IPS DF 6.9 (cell line): Measurements from ENCODE around the gene CPT1B.

ENCODE experiments used
- DNase-seq: peaks from one replicate; pipeline ENCODE4 v3.0.0-alpha.2; 2013; ENCODE audit warnings: low read depth, low spot score
- H3K27ac ChIP-seq: one replicate; pipeline ENCODE4 v1.5.1; 2013; ENCODE audit warnings: low read length, control low read depth
- H3K27me3 ChIP-seq: 2 replicates; pipeline ENCODE4 v1.6.1; 2013; ENCODE audit warnings: mild to moderate bottlenecking, low read length; ENCODE audit not compliant: control insufficient read depth, insufficient read depth
- H3K36me3 ChIP-seq: 2 replicates; pipeline ENCODE4 v1.6.1; 2013; ENCODE audit warnings: low read length; ENCODE audit not compliant: control insufficient read depth, insufficient read depth
- H3K4me1 ChIP-seq: 2 replicates; pipeline ENCODE4 v1.6.1; 2013; ENCODE audit warnings: low read length; ENCODE audit not compliant: control insufficient read depth, insufficient read depth
- H3K4me3 ChIP-seq: 2 replicates; pipeline ENCODE4 v1.5.1; 2013; ENCODE audit warnings: mild to moderate bottlenecking, low read length
- H3K9me3 ChIP-seq: 2 replicates; pipeline ENCODE4 v1.6.1; 2013; ENCODE audit warnings: low read length, inconsistent platforms; ENCODE audit not compliant: control insufficient read depth, insufficient read depth
- WGBS: extraction: QIAGEN DNeasy Blood & Tissue Kit; methylation state at CpG from one replicate; pipeline ENCODE4 v1.1.7; 2013; ENCODE audit warnings: mixed read lengths, missing lambda C conversion rate; ENCODE audit not compliant: insufficient read length, insufficient coverage; 5-methylcytosine and 5-hydroxymethylcytosine counted together

Gene CPT1B

DNA sequence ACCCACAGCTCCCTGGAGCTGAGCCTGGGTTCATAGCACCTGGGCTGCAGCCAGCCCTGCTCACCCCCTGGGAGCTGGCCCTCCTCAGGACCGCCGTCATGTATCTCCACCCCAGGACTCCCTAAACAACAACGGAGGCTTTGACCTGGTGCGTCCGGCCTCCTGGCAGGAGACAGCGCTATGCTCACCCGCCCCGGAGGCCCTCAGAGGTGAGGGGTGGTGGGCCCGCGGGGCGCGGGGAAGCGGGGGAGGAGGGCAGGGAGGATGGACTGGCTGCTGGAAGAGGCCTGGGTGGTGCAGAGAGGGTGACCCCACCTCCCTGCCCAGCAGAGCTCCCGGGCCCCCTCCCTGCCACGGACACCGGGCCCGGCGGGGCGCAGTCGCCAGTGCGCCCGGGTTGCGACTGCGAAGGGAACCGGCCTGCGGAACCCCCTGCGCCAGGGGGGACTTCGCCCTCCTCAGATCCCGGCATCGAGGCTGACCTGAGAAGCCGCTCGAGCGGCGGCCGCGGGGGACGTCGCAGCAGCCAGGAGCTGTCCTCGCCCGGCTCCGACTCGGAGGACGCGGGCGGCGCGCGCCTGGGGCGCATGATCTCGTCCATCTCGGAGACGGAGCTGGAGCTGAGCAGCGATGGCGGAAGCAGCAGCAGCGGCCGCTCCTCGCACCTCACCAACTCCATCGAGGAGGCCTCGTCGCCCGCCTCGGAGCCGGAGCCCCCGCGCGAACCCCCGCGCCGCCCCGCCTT, 25.5 kb upstream of the CPT1B start:
- DNase-seq = no peak
- Histone ChIP-seq H3K4me3 (no peak overlapping the region), H3K27ac (no peak overlapping the region), H3K27me3 (peaks cover 9% of the 10 kb centered on the region; the same call in 1 of the 2 replicates), H3K4me1 (0 out of 2 replicates have a peak, but pooled peaks cover 4% of the 10 kb centered on the region), H3K36me3 (no peaks in the 10 kb centered on the region), H3K9me3 (no peaks in the 10 kb centered on the region)
- no CpG with 5 or more reads among the region's 70 CpGs for WGBS

GRCh38 chr22:50602338-50602700, 24.1 kb upstream of the CPT1B start:
- peaks cover 9% of the 10 kb centered on the region; the same call in 1 of the 2 replicates for H3K27me3 ChIP-seq

DNA sequence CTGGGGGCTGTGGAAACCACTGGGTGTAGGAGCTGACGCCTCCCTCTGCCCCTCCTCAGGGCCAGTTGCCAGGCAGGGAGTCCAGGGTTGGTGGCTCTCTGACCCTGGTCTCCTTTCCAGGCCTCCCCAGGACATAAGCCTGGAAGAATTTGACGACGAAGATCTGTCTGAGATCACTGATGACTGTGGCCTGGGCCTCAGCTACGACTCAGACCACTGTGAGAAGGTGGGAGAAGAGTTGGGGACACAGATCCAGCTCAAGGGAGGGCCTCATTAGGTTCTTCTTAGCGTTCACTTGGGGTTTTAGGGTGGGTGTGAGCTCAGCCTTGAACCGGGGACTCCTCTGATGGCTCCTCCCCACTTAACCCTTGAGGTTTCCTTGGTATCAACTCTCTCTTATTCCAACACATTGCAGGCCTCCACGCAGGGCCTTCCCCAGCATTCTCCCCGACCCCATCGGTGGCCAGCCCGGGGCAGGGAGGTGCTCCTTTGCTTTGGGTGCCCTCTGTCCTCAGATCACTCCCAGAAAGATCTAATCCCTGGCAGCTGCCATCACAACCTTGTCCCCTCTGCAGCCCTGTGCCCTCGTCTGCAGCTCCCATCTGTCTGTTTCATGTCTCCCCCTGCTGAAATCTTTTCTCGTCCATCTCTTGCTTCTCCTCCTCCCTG, 23.6 kb upstream of the CPT1B start:
- DNase-seq = no peak
- no CpG with 5 or more reads among the region's 12 CpGs for WGBS
- Histone ChIP-seq H3K9me3 (no peaks in the 10 kb centered on the region), H3K27ac (no peak overlapping the region), H3K4me3 (no peak overlapping the region), H3K36me3 (no peaks in the 10 kb centered on the region), H3K4me1 (0 out of 2 replicates have a peak, but pooled peaks cover 4% of the 10 kb centered on the region), H3K27me3 (peaks cover 9% of the 10 kb centered on the region; the same call in 1 of the 2 replicates)

More at GRCh38 chr22:50602338-50602700, 24.1 kb upstream of the CPT1B start:
- Histone ChIP-seq H3K36me3 (no peaks in the 10 kb centered on the region), H3K9me3 (no peaks in the 10 kb centered on the region), H3K27ac (no peak overlapping the region), H3K4me1 (0 out of 2 replicates have a peak, but pooled peaks cover 4% of the 10 kb centered on the region), H3K4me3 (no peak overlapping the region)
- no peak for DNase-seq
- WGBS = no CpG with 5 or more reads among the region's 2 CpGs

DNA sequence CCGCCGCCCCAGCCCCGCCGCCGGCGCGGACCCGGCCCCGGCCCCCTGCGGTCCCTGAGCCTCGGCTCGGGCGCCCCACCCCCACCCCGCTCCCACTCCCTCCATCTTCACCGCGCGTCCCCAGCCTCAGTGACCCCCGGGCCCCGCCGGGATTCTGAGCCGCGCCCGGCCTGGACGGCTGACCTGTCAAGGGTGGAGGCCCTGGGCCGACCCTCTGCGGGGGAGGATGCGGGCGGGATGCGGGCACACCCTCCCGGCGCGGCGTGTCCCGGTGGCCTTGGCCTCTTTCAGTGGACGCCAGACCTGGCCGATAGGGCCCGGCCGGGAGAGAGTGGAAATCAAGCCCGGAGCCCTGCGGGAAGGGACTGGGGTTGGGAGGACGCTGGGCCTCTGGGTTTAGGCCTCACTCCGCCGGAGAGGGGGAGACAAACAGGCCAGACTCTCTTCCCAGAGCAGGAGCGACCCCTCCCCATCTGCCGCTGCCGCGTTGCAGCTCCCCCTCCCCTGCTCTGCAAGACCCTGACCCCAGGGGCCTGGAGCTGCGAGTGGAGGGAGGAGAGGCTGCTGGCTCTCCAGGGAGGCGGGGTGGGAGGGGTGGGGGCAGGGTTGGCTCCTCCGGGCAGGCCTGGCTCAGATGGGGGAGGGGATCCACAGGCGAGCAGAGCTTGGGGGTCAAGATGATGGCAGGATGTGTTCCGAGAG, 22.9 kb upstream of the CPT1B start:
- whole genome bisulfite sequencing = no CpG with 5 or more reads among the region's 52 CpGs
- no peak for DNase-seq
- Histone ChIP-seq H3K27me3 (peaks cover 9% of the 10 kb centered on the region; the same call in 1 of the 2 replicates), H3K9me3 (no peaks in the 10 kb centered on the region), H3K4me3 (peak overlapping the region; percentile 12; the same call in 1 of the 2 replicates), H3K27ac (no peak overlapping the region), H3K4me1 (0 out of 2 replicates have a peak, but pooled peaks cover 4% of the 10 kb centered on the region), H3K36me3 (no peaks in the 10 kb centered on the region)

GRCh38 chr22:50600538-50600937, 22.3 kb upstream of the CPT1B start, which contains the start of gene MAPK8IP2:
MAPK8IP2 (plus strand) TSS chr22:50600793; CDS start chr22:50600819, 26 bp downstream.
- WGBS = no CpG with 5 or more reads among the region's 61 CpGs
- Histone ChIP-seq H3K9me3 (no peaks in the 10 kb centered on the region), H3K27ac (no peak within 1 kb of the TSS), H3K27me3 (peaks cover 9% of the 10 kb centered on the region; the same call in 1 of the 2 replicates), H3K4me3 (peak within 1 kb of the TSS; percentile 37), H3K36me3 (no peaks in the 10 kb centered on the region), H3K4me1 (0 out of 2 replicates have a peak, but pooled peaks cover 4% of the 10 kb centered on the region)
- DNase-seq = no peak

DNA sequence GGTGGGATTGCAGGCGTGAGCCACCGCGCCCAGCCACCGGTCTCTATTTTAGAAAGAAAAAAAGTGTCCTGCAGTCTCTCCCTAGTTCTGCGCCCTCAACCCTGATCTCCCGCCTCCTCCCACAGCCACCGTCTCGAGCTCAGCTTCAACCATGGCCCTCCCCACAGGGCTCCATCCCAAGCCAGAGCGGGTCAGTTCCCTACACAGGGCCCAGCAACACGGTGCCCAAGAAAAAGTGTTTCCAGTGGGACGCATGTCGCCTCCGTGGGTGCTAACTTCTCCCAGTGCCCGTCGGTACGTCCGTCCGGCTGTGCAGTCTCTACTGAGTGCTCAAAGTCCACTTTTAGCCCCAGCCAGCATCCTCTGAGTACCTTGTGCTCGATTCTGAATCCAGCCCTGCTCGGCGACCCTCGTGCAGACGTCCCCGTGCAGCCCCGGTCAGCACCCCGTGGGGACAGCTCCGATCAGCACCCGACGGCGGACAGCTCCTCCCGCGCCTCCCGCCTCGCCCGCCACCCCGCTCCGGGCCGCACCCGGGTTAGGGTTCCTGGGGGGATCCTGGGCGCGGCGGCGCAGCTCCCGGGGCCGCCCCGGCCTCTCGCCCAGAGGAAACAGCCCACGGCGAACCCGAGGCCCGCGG, 21.7 kb upstream of the CPT1B start:
- WGBS = no CpG with 5 or more reads among the region's 52 CpGs
- no peaks in the 10 kb centered on the region for H3K9me3 ChIP-seq
- peaks cover 9% of the 10 kb centered on the region; the same call in 1 of the 2 replicates for H3K27me3 ChIP-seq
- H3K4me1 ChIP-seq = 0 out of 2 replicates have a peak, but pooled peaks cover 4% of the 10 kb centered on the region
- H3K4me3 ChIP-seq = peak overlapping the region; percentile 5; the same call in 1 of the 2 replicates
- DNase-seq = no peak
- no peaks in the 10 kb centered on the region for H3K36me3 ChIP-seq
- H3K27ac ChIP-seq = no peak overlapping the region

DNA sequence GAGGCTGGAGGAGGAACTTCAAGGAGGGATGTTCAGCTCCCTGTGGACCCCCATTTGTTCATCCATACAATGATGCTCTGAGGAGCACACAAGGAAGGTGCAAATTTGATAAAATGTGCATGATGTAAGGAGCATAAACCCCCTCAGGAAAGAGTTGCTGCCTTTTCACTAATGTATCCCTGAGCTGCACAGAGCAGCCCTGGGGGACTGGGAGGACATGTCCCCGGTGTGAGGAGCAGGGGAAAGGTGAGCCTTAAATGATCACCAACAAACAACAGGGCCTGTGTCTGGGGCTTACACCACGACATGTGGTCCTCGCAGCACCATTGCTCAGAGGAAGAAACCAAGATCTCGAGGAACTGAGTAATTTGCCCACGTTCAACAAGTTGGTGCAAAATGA, 18.9 kb upstream of the CPT1B start:
- DNase-seq = no peak
- no peak overlapping the region for H3K27ac ChIP-seq
- 0 out of 2 replicates have a peak, but pooled peaks cover 4% of the 10 kb centered on the region for H3K4me1 ChIP-seq
- WGBS = no CpG with 5 or more reads among the region's 5 CpGs
- no peaks in the 10 kb centered on the region for H3K9me3 ChIP-seq
- no peak overlapping the region for H3K4me3 ChIP-seq
- H3K36me3 ChIP-seq = no peaks in the 10 kb centered on the region
- H3K27me3 ChIP-seq = peaks cover 5% of the 10 kb centered on the region; the same call in 1 of the 2 replicates

- H3K36me3 ChIP-seq = no peaks in the 10 kb centered on the region
- H3K4me1 ChIP-seq = 0 out of 2 replicates have a peak, but pooled peaks cover 2% of the 10 kb centered on the region
- WGBS = no CpG with 5 or more reads among the region's 3 CpGs
- no peaks in the 10 kb centered on the region for H3K9me3 ChIP-seq
- DNase-seq = no peak
- no peak overlapping the region for H3K4me3 ChIP-seq
- H3K27me3 ChIP-seq = peaks cover 3% of the 10 kb centered on the region; the same call in 1 of the 2 replicates
- no peak overlapping the region for H3K27ac ChIP-seq
Measured at GRCh38 chr22:50595189-50595588, 17.0 kb upstream of the CPT1B start.

GRCh38 chr22:50587407-50587806, 9.2 kb upstream of the CPT1B start:
- Histone ChIP-seq H3K36me3 (no peaks in the 10 kb centered on the region), H3K27ac (no peak overlapping the region), H3K4me1 (no peaks in the 10 kb centered on the region), H3K4me3 (no peak overlapping the region), H3K9me3 (no peaks in the 10 kb centered on the region), H3K27me3 (no peaks in the 10 kb centered on the region)
- no peak for DNase-seq
- WGBS = no CpG with 5 or more reads among the region's 5 CpGs
